Glutamatergic neuron (in vitro differentiated cells): ENCODE data around the gene STT3A. TPM values are rescaled to one million over a fixed set of nuclear protein-coding genes. Genes with fewer than 3 reads are reported as not detected.

Source experiments
- DNase-seq: peaks from one replicate; pipeline ENCODE4 v3.0.0; 2022
- H3K27ac Mint-ChIP-seq: one replicate; pipeline ENCODE4 v1.8.0; 2020; ENCODE audit warnings: mild to moderate bottlenecking, mixed read lengths, inconsistent platforms; ENCODE audit not compliant: unreplicated experiment
- H3K27me3 Mint-ChIP-seq: one replicate; pipeline ENCODE4 v1.8.0; 2020; ENCODE audit warnings: mild to moderate bottlenecking, moderate library complexity, mixed read lengths, inconsistent platforms; ENCODE audit not compliant: unreplicated experiment
- H3K36me3 Mint-ChIP-seq: one replicate; pipeline ENCODE4 v1.8.0; 2020; ENCODE audit warnings: mild to moderate bottlenecking, mixed read lengths, inconsistent platforms; ENCODE audit not compliant: unreplicated experiment
- H3K4me1 Mint-ChIP-seq: one replicate; pipeline ENCODE4 v1.8.0; 2020; ENCODE audit warnings: mild to moderate bottlenecking, low read depth, mixed read lengths, inconsistent platforms; ENCODE audit not compliant: unreplicated experiment
- H3K4me3 Mint-ChIP-seq: one replicate; pipeline ENCODE4 v1.8.0; 2020; ENCODE audit warnings: mild to moderate bottlenecking, mixed read lengths, inconsistent platforms; ENCODE audit not compliant: unreplicated experiment
- H3K9me3 Mint-ChIP-seq: one replicate; pipeline ENCODE4 v1.8.0; 2020; ENCODE audit warnings: mild to moderate bottlenecking, moderate library complexity, mixed read lengths, inconsistent platforms; ENCODE audit not compliant: unreplicated experiment
- CTCF ChIP-seq: fragments of 200-600 bp; sonication (generic); IDR thresholded peaks from one replicate; pipeline ENCODE4 v1.5.0; 2021; ENCODE audit not compliant: partially characterized antibody, unreplicated experiment
- total RNA-seq: library from RNA; stranded (reverse); fragmentation: NEBNext Ultra II Directional; extraction: Animal tissue kit (Norgen Biotek cat#: 25700); gene quantifications from one replicate; pipeline ENCODE4 v1.2.1, GENCODE V29; 2021; ENCODE audit not compliant: unreplicated experiment

The STT3A gene
- total RNA-seq, 1 donor from 2014 or later: 68.0 TPM

- no peak for TF ChIP-seq CTCF
- Mint-ChIP-seq H3K4me1 (peaks cover 2% of the 10 kb centered on the region), H3K27me3 (peaks cover 2% of the 10 kb centered on the region), H3K36me3 (no peaks in the 10 kb centered on the region), H3K27ac (no peak overlapping the region), H3K4me3 (no peak overlapping the region), H3K9me3 (no peaks in the 10 kb centered on the region)
- DNase-seq: no peak
Observed at GRCh38 chr11:125566235-125566634, 26.4 kb upstream of the STT3A start.

GRCh38 chr11:125568970-125569914 lies 23.4 kb upstream of the STT3A start, which contains the start of gene EI24:
Gene EI24, plus strand, starts transcription at chr11:125569477. Its CDS starts 3,051 bp downstream, at chr11:125572528.
- H3K4me3 Mint-ChIP-seq: peak within 1 kb of the TSS; percentile 92
- H3K36me3 Mint-ChIP-seq: no peaks in the 10 kb centered on the region
- peak within 1 kb of the TSS; percentile 89 for H3K27ac Mint-ChIP-seq
- H3K27me3 Mint-ChIP-seq: peaks cover 2% of the 10 kb centered on the region
- peak; percentile 84 for TF ChIP-seq CTCF
- peaks cover 2% of the 10 kb centered on the region for H3K4me1 Mint-ChIP-seq
- H3K9me3 Mint-ChIP-seq: no peaks in the 10 kb centered on the region
- DNase-seq: peak; percentile 96

- Mint-ChIP-seq H3K4me3 (peak overlapping the region; percentile 92), H3K27ac (peak overlapping the region; percentile 8), H3K36me3 (no peaks in the 10 kb centered on the region), H3K4me1 (peaks cover 2% of the 10 kb centered on the region), H3K27me3 (peaks cover 2% of the 10 kb centered on the region), H3K9me3 (no peaks in the 10 kb centered on the region)
- no peak for TF ChIP-seq CTCF
- no peak for DNase-seq
Observed at GRCh38 chr11:125569915-125570621, 22.6 kb upstream of the STT3A start.

- Mint-ChIP-seq H3K27ac (no peak overlapping the region), H3K4me3 (peak overlapping the region; percentile 42), H3K9me3 (no peaks in the 10 kb centered on the region), H3K4me1 (peaks cover 2% of the 10 kb centered on the region), H3K27me3 (peaks cover 2% of the 10 kb centered on the region), H3K36me3 (no peaks in the 10 kb centered on the region)
- DNase-seq: no peak
- TF ChIP-seq CTCF: no peak
Observed at GRCh38 chr11:125570952-125571351, 21.7 kb upstream of the STT3A start.
